Uterus (tissue), 4 donors: ENCODE data around the gene PELI2. TPM values are rescaled to one million over a fixed set of nuclear protein-coding genes. Genes with fewer than 3 reads are reported as not detected.

Experiments used
- DNase-seq, 2 donors: peaks; one replicate each; pipeline ENCODE4 v3.0.0-alpha.2; 2019 to 2020
- H3K27ac ChIP-seq, 2 donors: fragments of 200-600 bp; sonication (generic); 1 replicate in 1 of 2; 2 replicates in 1 of 2; pipeline ENCODE4 v1.5.1; 2016 to 2018
- H3K27me3 ChIP-seq, 2 donors: fragments of 200-600 bp; sonication (generic); one replicate each; pipeline ENCODE4 v1.5.1; 2018 to 2019; ENCODE audit warnings: control low read depth in 1 of 2
- H3K36me3 ChIP-seq, 2 donors: fragments of 200-600 bp; sonication (generic); one replicate each; pipeline ENCODE4 v1.5.1; 2019; ENCODE audit warnings: control low read depth in 1 of 2
- H3K4me1 ChIP-seq, 2 donors: fragments of 200-600 bp; sonication (generic); one replicate each; pipeline ENCODE4 v1.5.1; 2018 to 2019; ENCODE audit warnings: control low read depth in 1 of 2
- H3K4me3 ChIP-seq, 2 donors: fragments of 200-600 bp; sonication (generic); 1 replicate in 1 of 2; 2 replicates in 1 of 2; pipeline ENCODE4 v1.5.1; 2018 to 2019; ENCODE audit warnings: mild to moderate bottlenecking in 1 of 2
- H3K9me3 ChIP-seq, 2 donors: fragments of 200-600 bp; sonication (generic); one replicate each; pipeline ENCODE4 v1.5.1; 2019; ENCODE audit warnings: control low read depth in 1 of 2
- CTCF ChIP-seq, 4 experiments: fragments of 200-600 bp in 2 of 4; fragments of 450-650 bp in 2 of 4; sonication (generic) in 2 of 4; IDR thresholded peaks; one replicate each; pipeline ENCODE4 v1.5.1; 2016 to 2019; ENCODE audit warnings: antibody characterized with exemption in 4 of 4, mild to moderate bottlenecking in 2 of 4, moderate library complexity in 1 of 4
- POLR2A ChIP-seq, 2 donors: fragments of 450-650 bp; IDR thresholded peaks; one replicate each; pipeline ENCODE4 v1.6.1; 2016; ENCODE audit warnings: antibody characterized with exemption in 2 of 2, mild to moderate bottlenecking in 1 of 2, moderate library complexity in 1 of 2
- intact Hi-C: fragments of 100-400 bp; cut with DNase I; formaldehyde crosslinking; loops from one replicate; pipeline ENCODE4 v1.15.1; 2023; ENCODE audit warnings: low total_unique reads
- total RNA-seq, 4 donors: library from RNA; depleted of rRNA in 3 of 4; stranded (reverse); fragments of >200 nt in 3 of 4; gene quantifications; one replicate each; pipeline versions ENCODE4 v1.1.0 to v1.2.4, GENCODE V29; 2014 to 2023
- donor health status: DM: yes; HTN: yes; CAD: no.

The PELI2 gene
- total RNA-seq, 4 donors from 2014 or later: 15.6 to 24.3 (median 17.0) TPM

GRCh38 chr14:56131004-56131864 lies 13.0 kb downstream of the PELI2 start:
- intact Hi-C loops: no loop called here
- no peak for DNase-seq

GRCh38 chr14:56131865-56132833 lies 13.9 kb downstream of the PELI2 start:
- Histone ChIP-seq H3K27me3 (no peaks in the 10 kb centered on the region), H3K36me3 (no peaks in the 10 kb centered on the region), H3K4me1 (peaks cover 0 to 7% of the 10 kb centered on the region in 2 donors), H3K27ac (no peak overlapping the region), H3K4me3 (no peak overlapping the region), H3K9me3 (no peaks in the 10 kb centered on the region)
- intact Hi-C loops: no loop called here
- DNase-seq: no peak
- TF ChIP-seq CTCF (IDR thresholded peaks at IDR 0.05) (no peak), POLR2A (IDR thresholded peaks at IDR 0.05) (no peak)

More at GRCh38 chr14:56131004-56131864, 13.0 kb downstream of the PELI2 start:
- H3K4me3 ChIP-seq: no peak overlapping the region
- peaks cover 0 to 7% of the 10 kb centered on the region in 2 donors for H3K4me1 ChIP-seq
- TF ChIP-seq POLR2A (IDR thresholded peaks at IDR 0.05) (no peak), CTCF (IDR thresholded peaks at IDR 0.05) (no peak)
- no peak overlapping the region for H3K27ac ChIP-seq
- H3K27me3 ChIP-seq: no peaks in the 10 kb centered on the region
- no peaks in the 10 kb centered on the region for H3K36me3 ChIP-seq
- H3K9me3 ChIP-seq: no peaks in the 10 kb centered on the region

- Histone ChIP-seq H3K27ac (no peak overlapping the region), H3K36me3 (no peaks in the 10 kb centered on the region), H3K4me1 (peaks cover 0 to 7% of the 10 kb centered on the region in 2 donors), H3K9me3 (no peaks in the 10 kb centered on the region), H3K27me3 (no peaks in the 10 kb centered on the region), H3K4me3 (no peak overlapping the region)
- DNase-seq: no peak
- intact Hi-C loops: no loop called here
- no peak for TF ChIP-seq CTCF (IDR thresholded peaks at IDR 0.05)
- TF ChIP-seq POLR2A (IDR thresholded peaks at IDR 0.05): no peak
Measured at GRCh38 chr14:56133547-56133946, 15.3 kb downstream of the PELI2 start.

GRCh38 chr14:56135001-56135400 lies 16.8 kb downstream of the PELI2 start:
- no peak for DNase-seq
- H3K27me3 ChIP-seq: no peaks in the 10 kb centered on the region
- no peak overlapping the region for H3K4me3 ChIP-seq
- no peaks in the 10 kb centered on the region for H3K9me3 ChIP-seq
- H3K4me1 ChIP-seq: peaks cover 0 to 3% of the 10 kb centered on the region in 2 donors
- H3K36me3 ChIP-seq: no peaks in the 10 kb centered on the region
- intact Hi-C loops: no loop called here
- H3K27ac ChIP-seq: no peak overlapping the region
- TF ChIP-seq POLR2A (IDR thresholded peaks at IDR 0.05): no peak
- no peak for TF ChIP-seq CTCF (IDR thresholded peaks at IDR 0.05)
